Chondrocyte (in vitro differentiated cells): ENCODE results near the gene ENO2. TPM values are rescaled to one million over a fixed set of nuclear protein-coding genes. Genes with fewer than 3 reads are reported as not detected.

Experiments used
- DNase-seq: peaks from one replicate; pipeline ENCODE4 v3.0.0; 2021; ENCODE audit warnings: mixed read lengths, low spot score
- H3K27ac Mint-ChIP-seq: one replicate; pipeline ENCODE4 v1.8.0; 2021; ENCODE audit warnings: mild to moderate bottlenecking, moderate library complexity, mixed read lengths; ENCODE audit not compliant: unreplicated experiment
- H3K27me3 Mint-ChIP-seq: 2 replicates; pipeline ENCODE4 v1.8.0; 2021; ENCODE audit warnings: low read depth, mixed read lengths
- H3K36me3 Mint-ChIP-seq: 2 replicates; pipeline ENCODE4 v1.8.0; 2021; ENCODE audit warnings: low read depth, mixed read lengths
- H3K4me1 Mint-ChIP-seq: 2 replicates; pipeline ENCODE4 v1.8.0; 2021; ENCODE audit warnings: low read depth, mild to moderate bottlenecking, mixed read lengths
- H3K4me3 Mint-ChIP-seq: one replicate; pipeline ENCODE4 v1.8.0; 2021; ENCODE audit warnings: mild to moderate bottlenecking, moderate library complexity, mixed read lengths; ENCODE audit not compliant: unreplicated experiment
- H3K9me3 Mint-ChIP-seq: 2 replicates; pipeline ENCODE4 v1.8.0; 2021; ENCODE audit warnings: low read depth, mixed read lengths
- CTCF ChIP-seq: fragments of 200-600 bp; sonication (generic); IDR thresholded peaks from 2 replicates; pipeline ENCODE4 v1.5.0; 2021; ENCODE audit warnings: antibody characterized with exemption, mild to moderate bottlenecking, moderate library complexity
- total RNA-seq: library from RNA; stranded (reverse); gene quantifications from 3 replicates; pipeline ENCODE4 v1.2.1, GENCODE V29; 2021

Gene ENO2
- total RNA-seq, 1 donor from 2014 or later = 58.6 TPM

DNA sequence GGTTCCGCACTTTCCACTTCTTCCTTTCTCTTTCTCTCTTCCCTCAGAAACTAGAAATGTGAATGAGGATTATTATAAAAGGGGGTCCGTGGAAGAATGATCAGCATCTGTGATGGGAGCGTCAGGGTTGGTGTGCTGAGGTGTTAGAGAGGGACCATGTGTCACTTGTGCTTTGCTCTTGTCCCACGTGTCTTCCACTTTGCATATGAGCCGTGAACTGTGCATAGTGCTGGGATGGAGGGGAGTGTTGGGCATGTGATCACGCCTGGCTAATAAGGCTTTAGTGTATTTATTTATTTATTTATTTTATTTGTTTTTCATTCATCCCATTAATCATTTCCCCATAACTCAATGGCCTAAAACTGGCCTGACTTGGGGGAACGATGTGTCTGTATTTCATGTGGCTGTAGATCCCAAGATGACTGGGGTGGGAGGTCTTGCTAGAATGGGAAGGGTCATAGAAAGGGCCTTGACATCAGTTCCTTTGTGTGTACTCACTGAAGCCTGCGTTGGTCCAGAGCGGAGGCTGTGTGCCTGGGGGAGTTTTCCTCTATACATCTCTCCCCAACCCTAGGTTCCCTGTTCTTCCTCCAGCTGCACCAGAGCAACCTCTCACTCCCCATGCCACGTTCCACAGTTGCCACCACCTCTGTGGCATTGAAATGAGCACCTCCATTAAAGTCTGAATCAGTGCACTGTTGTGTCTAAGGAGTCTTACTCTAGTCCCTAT, 8.8 kb downstream of the ENO2 start:
- Mint-ChIP-seq H3K36me3 (peaks cover 5% of the 10 kb centered on the region), H3K27me3 (no peaks in the 10 kb centered on the region), H3K27ac (no peak overlapping the region), H3K4me1 (peaks cover 36% of the 10 kb centered on the region), H3K4me3 (no peak overlapping the region), H3K9me3 (no peaks in the 10 kb centered on the region)
- TF ChIP-seq CTCF = no peak
- DNase-seq = no peak

- no peaks in the 10 kb centered on the region for H3K27me3 Mint-ChIP-seq
These were observed 9.5 kb downstream of the ENO2 start for GRCh38 chr12:6923851-6924250.

DNA sequence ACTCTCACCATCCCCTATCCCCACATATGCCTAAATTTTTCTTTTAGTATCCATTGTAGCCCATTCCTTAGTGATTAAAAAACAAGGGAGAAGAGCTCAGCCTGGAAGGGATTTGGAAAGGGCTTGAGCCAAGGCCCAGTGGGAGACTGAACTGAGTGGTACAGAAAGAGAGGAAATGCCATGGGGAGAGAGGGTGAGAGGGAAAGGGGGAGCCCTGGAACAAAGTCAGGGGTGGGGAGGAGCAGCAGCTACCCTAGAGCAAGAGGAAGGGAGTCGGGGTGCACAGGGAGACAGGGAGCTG, 10.8 kb downstream of the ENO2 start:
- H3K36me3 Mint-ChIP-seq = peaks cover 3% of the 10 kb centered on the region
- no peak for DNase-seq
- H3K4me3 Mint-ChIP-seq = peak overlapping the region; percentile 82
- H3K27me3 Mint-ChIP-seq = no peaks in the 10 kb centered on the region
- peak overlapping the region; percentile 98 for H3K27ac Mint-ChIP-seq
- no peaks in the 10 kb centered on the region for H3K9me3 Mint-ChIP-seq
- H3K4me1 Mint-ChIP-seq = peaks cover 52% of the 10 kb centered on the region
- no peak for TF ChIP-seq CTCF

More at GRCh38 chr12:6923851-6924250, 9.5 kb downstream of the ENO2 start:
- no peak for TF ChIP-seq CTCF
- H3K4me3 Mint-ChIP-seq = no peak overlapping the region
- no peak for DNase-seq
- H3K9me3 Mint-ChIP-seq = no peaks in the 10 kb centered on the region
- H3K36me3 Mint-ChIP-seq = peaks cover 8% of the 10 kb centered on the region
- H3K27ac Mint-ChIP-seq = no peak overlapping the region
- peaks cover 39% of the 10 kb centered on the region for H3K4me1 Mint-ChIP-seq

- Mint-ChIP-seq H3K4me3 (peak overlapping the region; percentile 82), H3K27me3 (no peaks in the 10 kb centered on the region), H3K9me3 (no peaks in the 10 kb centered on the region), H3K4me1 (peaks cover 55% of the 10 kb centered on the region), H3K27ac (peak overlapping the region; percentile 98), H3K36me3 (peaks cover 3% of the 10 kb centered on the region)
- TF ChIP-seq CTCF = peak; percentile 9
- DNase-seq = no peak
These were observed 11.3 kb downstream of the ENO2 start for GRCh38 chr12:6925540-6926279.

- Mint-ChIP-seq H3K36me3 (peaks cover 3% of the 10 kb centered on the region), H3K27ac (peak within 1 kb of the TSS; percentile 98), H3K27me3 (no peaks in the 10 kb centered on the region), H3K9me3 (no peaks in the 10 kb centered on the region), H3K4me1 (peaks cover 68% of the 10 kb centered on the region), H3K4me3 (peak within 1 kb of the TSS; percentile 96)
- DNase-seq = no peak
- no peak for TF ChIP-seq CTCF
These were observed 13.1 kb downstream of the ENO2 start, which contains the start of gene ATN1 for GRCh38 chr12:6927379-6928021. TSS of gene ATN1 (plus strand) at chr12:6927959. CDS start at chr12:6934002, 6,043 bp downstream.
